ENCODE data around the gene FRY.

GRCh38 chr13:32041429-32041828, 9.9 kb downstream of the FRY start:
- TF ChIP-seq CEBPB (IDR thresholded peaks at IDR 0.05) (no peak), RAD21 (IDR thresholded peaks at IDR 0.05; ENCODE audit: low read depth) (no peak), USF1 (IDR thresholded peaks at IDR 0.05) (no peak), MAX (IDR thresholded peaks at IDR 0.05) (no peak), REST (IDR thresholded peaks at IDR 0.05; ENCODE audit: low read depth) (no peak), ZBTB7A (IDR thresholded peaks at IDR 0.05; ENCODE audit: low read depth) (no peak)
